Stimulated activated CD8-positive, alpha-beta memory T cell treated with anti-CD3 and anti-CD28 coated beads, Interleukin-7, amount 100 ng/mL, for 24 hours (primary cell): Measurements from ENCODE around the gene MDGA2.
"Not testable (repeated sequence)": the region's sequence is repeated elsewhere in the genome, so short reads cannot be mapped to it uniquely, and the experiment has no call there.

Experiments used
- DNase-seq: peaks from one replicate; pipeline ENCODE4 v3.0.0-alpha.2; 2020; ENCODE audit warnings: low read depth

MDGA2 gene

GRCh38 chr14:47675466-47676314, at the start of gene MDGA2:
Gene MDGA2 (minus strand): TSS chr14:47675605.
- no peak for DNase-seq

- DNase-seq, result no peak
Measured at GRCh38 chr14:47722929-47723693, 47.7 kb upstream of the MDGA2 start.

- no peak for DNase-seq
Measured at GRCh38 chr14:47720281-47720680, 44.9 kb upstream of the MDGA2 start.

GRCh38 chr14:47715330-47715729, 39.9 kb upstream of the MDGA2 start:
- no peak for DNase-seq

GRCh38 chr14:47710581-47710980, 35.2 kb upstream of the MDGA2 start:
- DNase-seq, result no peak

GRCh38 chr14:47705683-47706082, 30.3 kb upstream of the MDGA2 start:
- no peak for DNase-seq

- DNase-seq, result no peak
Measured at GRCh38 chr14:47691829-47692228, 16.4 kb upstream of the MDGA2 start.

- no peak for DNase-seq
Measured at GRCh38 chr14:47678993-47679392, 3.6 kb upstream of the MDGA2 start.

- no peak for DNase-seq
Measured at GRCh38 chr14:47678157-47678556, 2.8 kb upstream of the MDGA2 start.

GRCh38 chr14:47676315-47676617, 861 bp upstream of the MDGA2 start:
- DNase-seq, result no peak

- DNase-seq, result no peak
Measured at GRCh38 chr14:47674543-47675465, 601 bp downstream of the MDGA2 start.

- no peak for DNase-seq
Measured at GRCh38 chr14:47674148-47674542, 1.3 kb downstream of the MDGA2 start.

GRCh38 chr14:47665337-47666134, 9.9 kb downstream of the MDGA2 start:
- no peak for DNase-seq

- no peak for DNase-seq
Measured at GRCh38 chr14:47662466-47662865, 12.9 kb downstream of the MDGA2 start.

- no peak for DNase-seq
Measured at GRCh38 chr14:47660158-47660557, 15.2 kb downstream of the MDGA2 start.

- DNase-seq, result no peak
Measured at GRCh38 chr14:47658041-47658440, 17.4 kb downstream of the MDGA2 start.

GRCh38 chr14:47657143-47657542, 18.3 kb downstream of the MDGA2 start:
- DNase-seq, result no peak

- DNase-seq, result no peak
Measured at GRCh38 chr14:47651337-47651736, 24.1 kb downstream of the MDGA2 start.

GRCh38 chr14:47637753-47638152, 37.7 kb downstream of the MDGA2 start:
- no peak for DNase-seq

- no peak for DNase-seq
Measured at GRCh38 chr14:47626151-47627035, 49.0 kb downstream of the MDGA2 start.

GRCh38 chr14:47624126-47624525, 51.3 kb downstream of the MDGA2 start:
- not testable (repeated sequence) for DNase-seq
